ENCODE data around the gene MTR. TPM values are rescaled to one million over a fixed set of nuclear protein-coding genes. Genes with fewer than 3 reads are reported as not detected.
A peak's percentile ranks its signal among the peaks of the same experiment; 100 is the strongest.

MTR gene
- total RNA-seq, 2 experiments from 2014 or later = 35.2 to 37.0 TPM

- Mint-ChIP-seq H3K4me3 (no peak overlapping the region), H3K4me1 (ENCODE audit: low read depth) (no peaks in the 10 kb centered on the region), H3K9me3 (no peaks in the 10 kb centered on the region), H3K27ac (peak overlapping the region; percentile 6), H3K36me3 (ENCODE audit: low read depth) (peaks cover 99% of the 10 kb centered on the region), H3K27me3 (no peaks in the 10 kb centered on the region)
- H3K36me3 ChIP-seq (ENCODE audit: insufficient read depth, low read length) = peaks cover 93% of the 10 kb centered on the region
- H3K4me3 ChIP-seq (ENCODE audit: low read length) = no peak overlapping the region
- intact Hi-C loops (cut with DNase I, micrococcal nuclease) = no loop called here
- no peaks in the 10 kb centered on the region for H3K9me3 ChIP-seq (ENCODE audit: control insufficient read depth in 1 of 2, insufficient read depth in 1 of 2, low read length in 2 of 2)
- H3K4me1 ChIP-seq (ENCODE audit: insufficient read depth, low read length) = no peaks in the 10 kb centered on the region
- no peak overlapping the region for H3K27ac ChIP-seq (ENCODE audit: low read depth in 1 of 2, low read length in 2 of 2)
- no peak for ATAC-seq (ENCODE audit: poor library complexity)
- no peak for DNase-seq
- ChIA-PET POLR2A (no interaction called here), CTCF (no interaction called here)
- no peaks in the 10 kb centered on the region for H3K27me3 ChIP-seq (ENCODE audit: control insufficient read depth in 1 of 2, insufficient read depth in 2 of 2, low read length in 2 of 2)
- TF ChIP-seq, protein P1, sequence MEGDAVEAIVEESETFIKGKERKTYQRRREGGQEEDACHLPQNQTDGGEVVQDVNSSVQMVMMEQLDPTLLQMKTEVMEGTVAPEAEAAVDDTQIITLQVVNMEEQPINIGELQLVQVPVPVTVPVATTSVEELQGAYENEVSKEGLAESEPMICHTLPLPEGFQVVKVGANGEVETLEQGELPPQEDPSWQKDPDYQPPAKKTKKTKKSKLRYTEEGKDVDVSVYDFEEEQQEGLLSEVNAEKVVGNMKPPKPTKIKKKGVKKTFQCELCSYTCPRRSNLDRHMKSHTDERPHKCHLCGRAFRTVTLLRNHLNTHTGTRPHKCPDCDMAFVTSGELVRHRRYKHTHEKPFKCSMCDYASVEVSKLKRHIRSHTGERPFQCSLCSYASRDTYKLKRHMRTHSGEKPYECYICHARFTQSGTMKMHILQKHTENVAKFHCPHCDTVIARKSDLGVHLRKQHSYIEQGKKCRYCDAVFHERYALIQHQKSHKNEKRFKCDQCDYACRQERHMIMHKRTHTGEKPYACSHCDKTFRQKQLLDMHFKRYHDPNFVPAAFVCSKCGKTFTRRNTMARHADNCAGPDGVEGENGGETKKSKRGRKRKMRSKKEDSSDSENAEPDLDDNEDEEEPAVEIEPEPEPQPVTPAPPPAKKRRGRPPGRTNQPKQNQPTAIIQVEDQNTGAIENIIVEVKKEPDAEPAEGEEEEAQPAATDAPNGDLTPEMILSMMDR (IDR thresholded peaks at IDR 0.05) = no peak
Observed at GRCh38 chr1:236834876-236835275, 39.8 kb downstream of the MTR start.

- intact Hi-C loops (cut with DNase I, micrococcal nuclease) = no loop called here
- Mint-ChIP-seq H3K4me1 (ENCODE audit: low read depth) (no peaks in the 10 kb centered on the region), H3K27me3 (no peaks in the 10 kb centered on the region), H3K27ac (peak overlapping the region; percentile 6), H3K9me3 (no peaks in the 10 kb centered on the region), H3K36me3 (ENCODE audit: low read depth) (peaks cover 100% of the 10 kb centered on the region), H3K4me3 (no peak overlapping the region)
- Histone ChIP-seq H3K36me3 (ENCODE audit: insufficient read depth, low read length) (peaks cover 94% of the 10 kb centered on the region), H3K27ac (ENCODE audit: low read depth in 1 of 2, low read length in 2 of 2) (no peak overlapping the region), H3K9me3 (ENCODE audit: control insufficient read depth in 1 of 2, insufficient read depth in 1 of 2, low read length in 2 of 2) (no peaks in the 10 kb centered on the region), H3K4me1 (ENCODE audit: insufficient read depth, low read length) (no peaks in the 10 kb centered on the region), H3K27me3 (ENCODE audit: control insufficient read depth in 1 of 2, insufficient read depth in 2 of 2, low read length in 2 of 2) (no peaks in the 10 kb centered on the region), H3K4me3 (ENCODE audit: low read length) (no peak overlapping the region)
- DNase-seq = no peak
- ChIA-PET CTCF (no interaction called here), POLR2A (no interaction called here)
- TF ChIP-seq, protein P1 (IDR thresholded peaks at IDR 0.05) = no peak
- no peak for ATAC-seq (ENCODE audit: poor library complexity)
Observed at GRCh38 chr1:236835491-236835890, 40.4 kb downstream of the MTR start.

GRCh38 chr1:236836157-236836556 lies 41.1 kb downstream of the MTR start:
- CTCF ChIA-PET = no interaction called here
- DNase-seq (no peak), ATAC-seq (ENCODE audit: poor library complexity) (no peak)
- peaks cover 94% of the 10 kb centered on the region for H3K36me3 ChIP-seq (ENCODE audit: insufficient read depth, low read length)
- H3K9me3 ChIP-seq (ENCODE audit: control insufficient read depth in 1 of 2, insufficient read depth in 1 of 2, low read length in 2 of 2) = no peaks in the 10 kb centered on the region
- no peaks in the 10 kb centered on the region for H3K4me1 ChIP-seq (ENCODE audit: insufficient read depth, low read length)
- Mint-ChIP-seq H3K4me3 (no peak overlapping the region), H3K36me3 (ENCODE audit: low read depth) (peaks cover 100% of the 10 kb centered on the region), H3K4me1 (ENCODE audit: low read depth) (no peaks in the 10 kb centered on the region), H3K27ac (no peak overlapping the region), H3K9me3 (no peaks in the 10 kb centered on the region), H3K27me3 (no peaks in the 10 kb centered on the region)
- H3K4me3 ChIP-seq (ENCODE audit: low read length) = no peak overlapping the region
- TF ChIP-seq, protein P1 (IDR thresholded peaks at IDR 0.05) = no peak
- no peaks in the 10 kb centered on the region for H3K27me3 ChIP-seq (ENCODE audit: control insufficient read depth in 1 of 2, insufficient read depth in 2 of 2, low read length in 2 of 2)
- intact Hi-C loops (cut with DNase I, micrococcal nuclease) = no loop called here
- POLR2A ChIA-PET = no interaction called here
- H3K27ac ChIP-seq (ENCODE audit: low read depth in 1 of 2, low read length in 2 of 2) = no peak overlapping the region

Measured in CD4-positive, alpha-beta T cell (primary cell).